SK-N-SH (cell line): ENCODE measurements around the gene SKA1. TPM values are rescaled to one million over a fixed set of nuclear protein-coding genes. Genes with fewer than 3 reads are reported as not detected.
"Not testable (repeated sequence)": the region's sequence is repeated elsewhere in the genome, so short reads cannot be mapped to it uniquely, and the experiment has no call there.

ENCODE experiments used
- CTCF ChIA-PET: fragments of 300-600, 350-600 bp; formaldehyde crosslinking; extraction: SDS; loops from one replicate; lab custom pipeline; 2021; lab: Yijun Ruan, JAX
- POLR2A ChIA-PET: fragments of 350-600 bp; sonication (Branson Sonifier 250); formaldehyde crosslinking; extraction: SDS; loops from one replicate; lab custom pipeline; 2020; ENCODE audit warnings: antibody characterized with exemption, inconsistent platforms; lab: Yijun Ruan, JAX
- DNase-seq: peaks from one replicate; pipeline ENCODE4 v3.0.0; 2012
- H2AFZ ChIP-seq: fragments of 200-600 bp; sonication (generic); 2 replicates; pipeline ENCODE4 v1.8.1; 2016; ENCODE audit warnings: antibody characterized with exemption, mild to moderate bottlenecking, low read depth
- H3F3A ChIP-seq: fragments of 200-600 bp; sonication (generic); replicated peaks from 2 replicates; pipeline ENCODE3; 2016; ENCODE audit warnings: antibody characterized with exemption, mild to moderate bottlenecking; ENCODE audit not compliant: insufficient read depth
- H3K27ac ChIP-seq, 2 experiments: fragments of 200-500 bp in 1 of 2; fragments of 200-600 bp in 1 of 2; sonication (Bioruptor generic) in 1 of 2; sonication (generic), shearing (Covaris generic) in 1 of 2; 2 replicates each; pipeline versions ENCODE4 v1.5.1 to v1.6.1; 2014 to 2016; ENCODE audit warnings: low read depth in 2 of 2, inconsistent platforms in 1 of 2, low read length in 1 of 2, mild to moderate bottlenecking in 1 of 2, mixed read lengths in 1 of 2
- H3K27me3 ChIP-seq: fragments of 200-600 bp; sonication (generic), shearing (Covaris generic); 2 replicates; pipeline ENCODE4 v1.6.1; 2016; ENCODE audit warnings: mixed run types; ENCODE audit not compliant: insufficient read depth
- H3K36me3 ChIP-seq, 2 experiments: fragments of 200-500 bp in 1 of 2; fragments of 200-600 bp in 1 of 2; sonication (Bioruptor generic) in 1 of 2; sonication (generic) in 1 of 2; replicated peaks in 1 of 2; 2 replicates each; pipeline versions ENCODE3 to v1.5.1; 2014 to 2016; ENCODE audit warnings: low read length in 1 of 2, mild to moderate bottlenecking in 1 of 2; ENCODE audit not compliant: insufficient read depth in 2 of 2, control insufficient read depth in 1 of 2
- H3K4me1 ChIP-seq, 2 experiments: fragments of 200-500 bp in 1 of 2; fragments of 200-600 bp in 1 of 2; sonication (Bioruptor generic) in 1 of 2; sonication (generic), shearing (Covaris generic) in 1 of 2; 2 replicates each; pipeline versions ENCODE4 v1.5.1 to v1.6.1; 2014 to 2016; ENCODE audit warnings: low read depth in 1 of 2, low read length in 1 of 2, mixed run types in 1 of 2; ENCODE audit not compliant: insufficient read depth in 2 of 2, control insufficient read depth in 1 of 2
- H3K4me2 ChIP-seq: fragments of 200-600 bp; sonication (generic), shearing (Covaris generic); 2 replicates; pipeline ENCODE4 v1.6.1; 2017; ENCODE audit warnings: mixed run types
- H3K4me3 ChIP-seq, 2 experiments: fragments of 200-500 bp in 1 of 2; fragments of 200-600 bp in 1 of 2; sonication (Bioruptor generic) in 1 of 2; sonication (generic), shearing (Covaris generic) in 1 of 2; 2 replicates each; pipeline versions ENCODE4 v1.5.1 to v1.8.1; 2014 to 2016; ENCODE audit warnings: low read depth in 2 of 2, inconsistent platforms in 1 of 2, low read length in 1 of 2, mild to moderate bottlenecking in 1 of 2, mixed read lengths in 1 of 2, moderate library complexity in 1 of 2
- H3K79me2 ChIP-seq: fragments of 200-600 bp; sonication (generic); 2 replicates; pipeline ENCODE4 v1.8.1; 2017; ENCODE audit warnings: mild to moderate bottlenecking; ENCODE audit not compliant: insufficient read depth
- H3K9ac ChIP-seq: fragments of 200-600 bp; sonication (generic); 2 replicates; pipeline ENCODE4 v1.6.1; 2017; ENCODE audit warnings: mixed run types
- H3K9me2 ChIP-seq: fragments of 200-600 bp; sonication (generic); 2 replicates; pipeline ENCODE4 v1.6.1; 2017; ENCODE audit warnings: mixed run types
- H3K9me3 ChIP-seq: fragments of 200-600 bp; sonication (generic); 2 replicates; pipeline ENCODE4 v1.6.1; 2017; ENCODE audit warnings: mixed run types, mild to moderate bottlenecking, moderate library complexity
- H4K20me1 ChIP-seq: fragments of 200-600 bp; sonication (generic); 2 replicates; pipeline ENCODE4 v1.6.1; 2017; ENCODE audit warnings: mild to moderate bottlenecking, mixed run types; ENCODE audit not compliant: insufficient read depth
- CHD2 ChIP-seq: fragments of 150-350 bp; IDR thresholded peaks from 2 replicates; pipeline ENCODE4 v1.6.1; 2018; ENCODE audit warnings: low read length; ENCODE audit not compliant: partially characterized antibody
- EP300 ChIP-seq, 2 experiments: IDR thresholded peaks; 2 replicates each; pipeline versions ENCODE4 v1.4.0 to v1.6.1; 2012; ENCODE audit warnings: borderline replicate concordance in 1 of 2, low read depth in 1 of 2, low read length in 1 of 2
- EZH2phosphoT487 ChIP-seq: fragments of 200-600 bp; sonication (generic); IDR thresholded peaks from 2 replicates; pipeline ENCODE4 v1.6.1; 2017; ENCODE audit warnings: low read depth, mixed run types, mild to moderate bottlenecking, antibody characterized with exemption, moderate library complexity, borderline replicate concordance
- FOXM1 ChIP-seq: IDR thresholded peaks from 2 replicates; pipeline ENCODE4 v1.4.0; 2012; ENCODE audit warnings: low read depth, mild to moderate bottlenecking
- MXI1 ChIP-seq: IDR thresholded peaks from 2 replicates; pipeline ENCODE4 v1.6.1; 2012; ENCODE audit warnings: mild to moderate bottlenecking, low read depth, low read length, improper control_type of control experiment
- NRF1 ChIP-seq: IDR thresholded peaks from 2 replicates; pipeline ENCODE4 v1.6.1; 2012; ENCODE audit warnings: low read depth, mild to moderate bottlenecking, low read length
- RCOR1 ChIP-seq: fragments of 150-350 bp; IDR thresholded peaks from 2 replicates; pipeline ENCODE4 v1.6.1; 2017; ENCODE audit warnings: antibody characterized with exemption, low read length
- RFX5 ChIP-seq: IDR thresholded peaks from 2 replicates; pipeline ENCODE4 v1.6.1; 2012; ENCODE audit warnings: mild to moderate bottlenecking, improper control_type of control experiment, low read length
- RXRA ChIP-seq: IDR thresholded peaks from 2 replicates; pipeline ENCODE4 v1.4.0; 2012; ENCODE audit warnings: low read depth, mild to moderate bottlenecking, borderline replicate concordance
- SIN3A ChIP-seq: IDR thresholded peaks from 2 replicates; pipeline ENCODE4 v1.6.1; 2012; ENCODE audit warnings: low read depth, mild to moderate bottlenecking, low read length, moderate library complexity, borderline replicate concordance
- TEAD4 ChIP-seq: IDR thresholded peaks from 2 replicates; pipeline ENCODE4 v1.4.0; 2012; ENCODE audit warnings: mild to moderate bottlenecking, borderline replicate concordance; ENCODE audit not compliant: insufficient read depth
- WGBS: methylation state at CpG from one replicate; pipeline ENCODE4 v1.1.6; 2017; ENCODE audit warnings: low lambda C conversion rate; 5-methylcytosine and 5-hydroxymethylcytosine counted together
- polyA plus RNA-seq, 3 experiments: library from polyadenylated mRNA; depleted of rRNA; stranded (reverse); fragments of >200 nt; gene quantifications; 2 replicates each; pipeline ENCODE4 v1.2.3, GENCODE V29; 2012
- TF ChIP-seq, protein P1 (sequence below): IDR thresholded peaks from 2 replicates; pipeline ENCODE4 v1.4.0; 2012; ENCODE audit warnings: low read depth, borderline replicate concordance
- TF ChIP-seq, protein P2 (sequence below): fragments of 150-350 bp; IDR thresholded peaks from 2 replicates; pipeline ENCODE4 v1.6.1; 2017; ENCODE audit warnings: antibody characterized with exemption, low read length, low read depth, borderline replicate concordance
- TF ChIP-seq, protein P3 (sequence below): IDR thresholded peaks from 2 replicates; pipeline ENCODE4; 2012
- TF ChIP-seq, protein P4 (sequence below): fragments of 200-600 bp; sonication (generic); IDR thresholded peaks from 2 replicates; pipeline ENCODE4 v1.6.1; 2017; ENCODE audit warnings: antibody characterized with exemption, mild to moderate bottlenecking, moderate library complexity
- TF ChIP-seq, protein P5 (sequence below): IDR thresholded peaks from 2 replicates; pipeline ENCODE4 v1.4.0; 2012; ENCODE audit warnings: low read depth

Gene SKA1
- polyA plus RNA-seq, 1 of the 3 experiments (the other 2 are of a cell fraction) = 4.5 TPM

DNA sequence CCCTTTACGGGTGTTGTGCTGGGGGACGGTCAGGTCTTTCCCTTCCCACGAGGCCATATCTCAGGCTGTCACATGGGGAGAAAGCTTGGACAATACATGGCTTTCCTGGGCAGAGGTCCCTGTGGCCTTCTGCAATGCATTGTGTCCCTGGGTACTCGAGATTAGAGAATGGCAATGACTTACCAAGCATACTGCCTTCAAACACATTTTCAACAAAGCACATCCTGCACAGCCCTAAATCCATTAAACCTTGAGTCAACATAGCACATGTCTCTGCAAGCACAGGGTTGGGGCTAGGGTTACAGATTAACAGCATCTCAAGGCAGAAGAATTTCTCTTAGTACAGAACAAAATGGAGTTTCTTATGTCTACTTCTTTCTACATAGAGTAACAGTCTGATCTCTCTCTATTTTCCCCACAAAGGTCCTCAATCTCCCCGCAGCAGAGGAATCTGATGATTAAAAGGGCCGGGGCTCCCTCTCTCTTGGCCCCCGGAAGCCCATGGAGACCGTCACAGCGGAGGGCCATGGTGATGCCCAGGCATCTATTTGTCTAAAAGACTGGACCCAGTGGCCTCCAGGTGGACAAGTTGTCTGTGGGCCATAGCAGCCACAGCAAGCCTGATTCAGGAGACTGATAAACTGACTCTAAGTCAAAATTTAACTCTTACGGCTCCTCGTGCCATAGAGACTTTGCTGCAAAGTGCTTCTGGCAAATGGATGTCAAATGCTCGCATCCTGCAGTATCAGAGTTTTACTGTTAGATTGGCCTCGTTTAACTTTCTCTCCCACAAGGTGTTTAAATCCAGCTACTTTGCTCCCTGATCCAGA lies 30.1 kb downstream of the SKA1 start:
- CTCF ChIA-PET, H3K9ac ChIP-seq, H3K36me3 ChIP-seq, H3K4me2 ChIP-seq, H3K27ac ChIP-seq, DNase-seq, POLR2A ChIA-PET, H4K20me1 ChIP-seq, H3K9me2 ChIP-seq, H3K4me3 ChIP-seq, H3K4me1 ChIP-seq, H3F3A ChIP-seq, H3K79me2 ChIP-seq, H3K27me3 ChIP-seq, H2AFZ ChIP-seq, H3K9me3 ChIP-seq: not testable (repeated sequence)
- WGBS = 61% methylated on average over 13 of the region's 13 CpGs

DNA sequence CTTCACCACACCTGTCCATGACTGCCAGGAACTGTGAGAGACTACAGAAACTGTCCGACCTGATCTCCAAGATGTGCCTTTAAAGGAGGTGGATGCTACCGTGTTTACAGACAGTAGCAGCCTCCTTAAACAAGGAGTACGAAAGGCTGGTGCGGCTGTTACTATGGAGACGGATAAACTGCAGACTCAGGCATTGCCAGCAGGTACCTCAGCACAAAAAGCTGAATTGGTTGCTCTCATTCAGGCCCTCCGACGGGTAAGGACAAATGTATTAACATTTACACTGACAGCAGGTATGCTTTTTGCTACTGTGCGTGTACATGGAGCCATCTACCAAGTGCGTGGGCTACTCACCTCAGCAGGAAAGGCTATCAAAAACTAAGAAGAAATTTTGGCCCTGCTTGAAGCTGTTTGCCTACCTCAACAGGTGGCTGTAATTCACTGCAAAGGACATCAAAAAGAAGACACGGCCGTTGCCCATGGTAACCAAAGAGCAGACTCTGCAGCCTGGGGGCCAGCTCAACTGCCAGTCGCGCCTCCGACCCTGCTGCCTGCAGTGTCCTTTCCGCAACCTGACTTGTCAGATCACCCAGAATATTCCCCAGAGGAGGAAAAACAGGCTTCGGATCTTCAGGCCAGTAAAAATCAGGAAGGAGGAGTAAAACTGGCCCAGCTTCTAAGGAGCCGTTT lies 30.9 kb downstream of the SKA1 start:
- TF ChIP-seq TEAD4 (no peak), CHD2 (no peak), RXRA (no peak), EP300 (IDR thresholded peaks at IDR 0.05; ENCODE audit: borderline replicate concordance in 1 of 2, low read depth in 1 of 2, low read length in 1 of 2) (no peak), NRF1 (no peak), RFX5 (no peak), EZH2phosphoT487 (no peak), MXI1 (no peak), FOXM1 (no peak), SIN3A (no peak), RCOR1 (no peak)
- TF ChIP-seq, protein P1, sequence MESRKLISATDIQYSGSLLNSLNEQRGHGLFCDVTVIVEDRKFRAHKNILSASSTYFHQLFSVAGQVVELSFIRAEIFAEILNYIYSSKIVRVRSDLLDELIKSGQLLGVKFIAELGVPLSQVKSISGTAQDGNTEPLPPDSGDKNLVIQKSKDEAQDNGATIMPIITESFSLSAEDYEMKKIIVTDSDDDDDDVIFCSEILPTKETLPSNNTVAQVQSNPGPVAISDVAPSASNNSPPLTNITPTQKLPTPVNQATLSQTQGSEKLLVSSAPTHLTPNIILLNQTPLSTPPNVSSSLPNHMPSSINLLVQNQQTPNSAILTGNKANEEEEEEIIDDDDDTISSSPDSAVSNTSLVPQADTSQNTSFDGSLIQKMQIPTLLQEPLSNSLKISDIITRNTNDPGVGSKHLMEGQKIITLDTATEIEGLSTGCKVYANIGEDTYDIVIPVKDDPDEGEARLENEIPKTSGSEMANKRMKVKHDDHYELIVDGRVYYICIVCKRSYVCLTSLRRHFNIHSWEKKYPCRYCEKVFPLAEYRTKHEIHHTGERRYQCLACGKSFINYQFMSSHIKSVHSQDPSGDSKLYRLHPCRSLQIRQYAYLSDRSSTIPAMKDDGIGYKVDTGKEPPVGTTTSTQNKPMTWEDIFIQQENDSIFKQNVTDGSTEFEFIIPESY = no peak
- TF ChIP-seq, protein P2, sequence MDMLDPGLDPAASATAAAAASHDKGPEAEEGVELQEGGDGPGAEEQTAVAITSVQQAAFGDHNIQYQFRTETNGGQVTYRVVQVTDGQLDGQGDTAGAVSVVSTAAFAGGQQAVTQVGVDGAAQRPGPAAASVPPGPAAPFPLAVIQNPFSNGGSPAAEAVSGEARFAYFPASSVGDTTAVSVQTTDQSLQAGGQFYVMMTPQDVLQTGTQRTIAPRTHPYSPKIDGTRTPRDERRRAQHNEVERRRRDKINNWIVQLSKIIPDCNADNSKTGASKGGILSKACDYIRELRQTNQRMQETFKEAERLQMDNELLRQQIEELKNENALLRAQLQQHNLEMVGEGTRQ = no peak
- TF ChIP-seq, protein P3, sequence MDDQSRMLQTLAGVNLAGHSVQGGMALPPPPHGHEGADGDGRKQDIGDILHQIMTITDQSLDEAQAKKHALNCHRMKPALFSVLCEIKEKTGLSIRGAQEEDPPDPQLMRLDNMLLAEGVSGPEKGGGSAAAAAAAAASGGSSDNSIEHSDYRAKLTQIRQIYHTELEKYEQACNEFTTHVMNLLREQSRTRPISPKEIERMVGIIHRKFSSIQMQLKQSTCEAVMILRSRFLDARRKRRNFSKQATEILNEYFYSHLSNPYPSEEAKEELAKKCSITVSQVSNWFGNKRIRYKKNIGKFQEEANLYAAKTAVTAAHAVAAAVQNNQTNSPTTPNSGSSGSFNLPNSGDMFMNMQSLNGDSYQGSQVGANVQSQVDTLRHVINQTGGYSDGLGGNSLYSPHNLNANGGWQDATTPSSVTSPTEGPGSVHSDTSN = no peak
- TF ChIP-seq, protein P4, sequence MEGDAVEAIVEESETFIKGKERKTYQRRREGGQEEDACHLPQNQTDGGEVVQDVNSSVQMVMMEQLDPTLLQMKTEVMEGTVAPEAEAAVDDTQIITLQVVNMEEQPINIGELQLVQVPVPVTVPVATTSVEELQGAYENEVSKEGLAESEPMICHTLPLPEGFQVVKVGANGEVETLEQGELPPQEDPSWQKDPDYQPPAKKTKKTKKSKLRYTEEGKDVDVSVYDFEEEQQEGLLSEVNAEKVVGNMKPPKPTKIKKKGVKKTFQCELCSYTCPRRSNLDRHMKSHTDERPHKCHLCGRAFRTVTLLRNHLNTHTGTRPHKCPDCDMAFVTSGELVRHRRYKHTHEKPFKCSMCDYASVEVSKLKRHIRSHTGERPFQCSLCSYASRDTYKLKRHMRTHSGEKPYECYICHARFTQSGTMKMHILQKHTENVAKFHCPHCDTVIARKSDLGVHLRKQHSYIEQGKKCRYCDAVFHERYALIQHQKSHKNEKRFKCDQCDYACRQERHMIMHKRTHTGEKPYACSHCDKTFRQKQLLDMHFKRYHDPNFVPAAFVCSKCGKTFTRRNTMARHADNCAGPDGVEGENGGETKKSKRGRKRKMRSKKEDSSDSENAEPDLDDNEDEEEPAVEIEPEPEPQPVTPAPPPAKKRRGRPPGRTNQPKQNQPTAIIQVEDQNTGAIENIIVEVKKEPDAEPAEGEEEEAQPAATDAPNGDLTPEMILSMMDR = no peak
- TF ChIP-seq, protein P5, sequence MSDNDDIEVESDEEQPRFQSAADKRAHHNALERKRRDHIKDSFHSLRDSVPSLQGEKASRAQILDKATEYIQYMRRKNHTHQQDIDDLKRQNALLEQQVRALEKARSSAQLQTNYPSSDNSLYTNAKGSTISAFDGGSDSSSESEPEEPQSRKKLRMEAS = no peak

More for the DNA sequence above, 30.9 kb downstream of the SKA1 start:
- Histone ChIP-seq H3K4me2 (no peak overlapping the region), H3K9ac (no peak overlapping the region), H3K9me3 (no peaks in the 10 kb centered on the region), H3K79me2 (no peaks in the 10 kb centered on the region), H3F3A (no peaks in the 10 kb centered on the region), H3K27me3 (no peaks in the 10 kb centered on the region), H3K27ac (no peak overlapping the region), H3K4me3 (no peak overlapping the region), H2AFZ (no peak overlapping the region), H4K20me1 (no peaks in the 10 kb centered on the region), H3K9me2 (no peaks in the 10 kb centered on the region), H3K4me1 (peaks cover 0 to 5% of the 10 kb centered on the region in 2 experiments; a peak in 1 of 4 replicates), H3K36me3 (no peaks in the 10 kb centered on the region)
- POLR2A ChIA-PET = no interaction called here
- DNase-seq = no peak
- 80% methylated on average over 17 of the region's 17 CpGs for WGBS
- CTCF ChIA-PET = interaction anchor here (1.3 kb wide), 1 partner anchor 23 kb away, joined by 3 read pairs; no protein-coding TSS in a partner anchor
